GM19351 (cell line): Measurements from ENCODE around the gene ICAM4.

Experiments
- ATAC-seq: cut with Tn5 transposase; IDR thresholded peaks from one replicate; pipeline ENCODE4 v1.9.1; 2021; ENCODE audit warnings: mild to moderate bottlenecking, moderate library complexity; ENCODE audit not compliant: unreplicated experiment

Gene ICAM4

DNA sequence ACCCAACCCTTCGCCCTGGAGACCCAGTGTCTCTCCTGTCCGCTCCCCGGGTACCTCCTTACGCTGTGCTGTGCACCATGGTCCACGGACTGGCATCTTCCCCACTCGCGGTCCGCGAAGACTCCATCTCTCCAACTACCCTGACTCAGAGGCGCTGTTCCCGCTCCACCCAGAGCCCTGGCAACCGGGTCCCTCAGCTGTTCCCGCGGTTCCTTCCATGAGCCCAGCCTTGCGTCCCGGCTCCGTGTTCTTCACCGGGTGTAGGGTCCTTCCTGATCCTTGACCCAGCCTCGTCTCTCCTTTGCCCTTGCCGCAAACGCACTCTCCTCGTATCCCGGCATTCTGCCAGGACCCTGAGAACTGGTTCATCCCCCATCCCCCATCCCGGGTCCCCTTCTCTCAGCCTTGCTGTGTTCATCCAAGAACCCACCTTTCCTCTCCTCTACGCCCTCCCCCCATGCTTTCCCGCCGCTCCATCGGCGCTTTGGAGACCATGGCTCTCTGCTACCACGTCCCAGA is 3.7 kb downstream of the ICAM4 start:
- no peak for ATAC-seq

DNA sequence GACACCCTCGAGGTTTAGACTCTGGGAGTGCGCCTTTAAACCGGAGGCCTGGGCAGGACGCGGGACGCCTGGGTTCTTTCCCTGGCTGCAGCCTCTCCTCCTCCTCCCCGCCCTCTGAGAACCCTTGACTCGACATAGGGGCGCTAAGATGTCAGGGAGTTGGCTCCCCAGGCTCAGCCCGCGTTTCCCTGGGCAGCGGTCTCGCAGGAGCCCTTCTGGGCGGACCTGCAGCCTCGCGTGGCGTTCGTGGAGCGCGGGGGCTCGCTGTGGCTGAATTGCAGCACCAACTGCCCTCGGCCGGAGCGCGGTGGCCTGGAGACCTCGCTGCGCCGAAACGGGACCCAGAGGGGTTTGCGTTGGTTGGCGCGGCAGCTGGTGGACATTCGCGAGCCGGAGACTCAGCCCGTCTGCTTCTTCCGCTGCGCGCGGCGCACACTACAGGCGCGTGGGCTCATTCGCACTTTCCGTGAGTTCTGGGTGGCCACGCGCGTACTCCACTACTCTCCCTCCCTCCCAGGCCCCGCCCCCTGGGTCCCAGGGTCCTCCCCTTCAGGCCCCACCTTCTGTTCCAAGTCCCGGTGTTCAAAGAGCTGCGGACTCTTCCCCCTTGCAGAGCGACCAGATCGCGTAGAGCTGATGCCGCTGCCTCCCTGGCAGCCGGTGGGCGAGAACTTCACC is 4.3 kb downstream of the ICAM4 start:
- ATAC-seq = no peak

DNA sequence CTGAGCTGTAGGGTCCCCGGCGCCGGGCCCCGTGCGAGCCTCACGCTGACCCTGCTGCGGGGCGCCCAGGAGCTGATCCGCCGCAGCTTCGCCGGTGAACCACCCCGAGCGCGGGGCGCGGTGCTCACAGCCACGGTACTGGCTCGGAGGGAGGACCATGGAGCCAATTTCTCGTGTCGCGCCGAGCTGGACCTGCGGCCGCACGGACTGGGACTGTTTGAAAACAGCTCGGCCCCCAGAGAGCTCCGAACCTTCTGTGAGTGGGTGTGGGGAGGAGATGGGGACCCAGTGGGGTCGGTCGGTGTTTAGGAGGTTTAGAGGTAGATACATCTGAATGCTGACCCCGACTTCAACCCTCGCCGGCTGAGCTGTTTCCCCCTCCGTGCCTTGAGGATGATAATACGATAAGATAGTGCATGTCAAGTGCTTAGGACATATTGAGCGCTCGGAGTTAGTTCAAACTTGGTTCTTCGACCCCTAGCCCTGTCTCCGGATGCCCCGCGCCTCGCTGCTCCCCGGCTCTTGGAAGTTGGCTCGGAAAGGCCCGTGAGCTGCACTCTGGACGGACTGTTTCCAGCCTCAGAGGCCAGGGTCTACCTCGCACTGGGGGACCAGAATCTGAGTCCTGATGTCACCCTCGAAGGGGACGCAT is 4.9 kb downstream of the ICAM4 start:
- no peak for ATAC-seq

DNA sequence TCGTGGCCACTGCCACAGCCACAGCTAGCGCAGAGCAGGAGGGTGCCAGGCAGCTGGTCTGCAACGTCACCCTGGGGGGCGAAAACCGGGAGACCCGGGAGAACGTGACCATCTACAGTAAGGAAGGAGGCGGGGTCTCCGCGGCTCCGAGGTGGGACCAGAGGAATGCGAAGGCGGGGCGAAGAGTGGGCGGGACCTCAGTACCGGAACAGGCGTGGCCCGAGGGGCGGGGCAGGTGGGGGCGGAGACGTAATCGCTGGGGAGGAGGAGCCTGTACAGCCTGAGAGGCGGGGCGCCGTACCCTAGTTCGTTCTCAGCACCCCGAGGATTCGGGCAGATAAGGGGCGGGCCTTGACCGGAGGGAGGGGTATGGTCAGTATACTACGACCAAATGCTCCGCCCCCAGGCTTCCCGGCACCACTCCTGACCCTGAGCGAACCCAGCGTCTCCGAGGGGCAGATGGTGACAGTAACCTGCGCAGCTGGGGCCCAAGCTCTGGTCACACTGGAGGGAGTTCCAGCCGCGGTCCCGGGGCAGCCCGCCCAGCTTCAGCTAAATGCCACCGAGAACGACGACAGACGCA is 5.5 kb downstream of the ICAM4 start:
- peak; percentile 60 for ATAC-seq

DNA sequence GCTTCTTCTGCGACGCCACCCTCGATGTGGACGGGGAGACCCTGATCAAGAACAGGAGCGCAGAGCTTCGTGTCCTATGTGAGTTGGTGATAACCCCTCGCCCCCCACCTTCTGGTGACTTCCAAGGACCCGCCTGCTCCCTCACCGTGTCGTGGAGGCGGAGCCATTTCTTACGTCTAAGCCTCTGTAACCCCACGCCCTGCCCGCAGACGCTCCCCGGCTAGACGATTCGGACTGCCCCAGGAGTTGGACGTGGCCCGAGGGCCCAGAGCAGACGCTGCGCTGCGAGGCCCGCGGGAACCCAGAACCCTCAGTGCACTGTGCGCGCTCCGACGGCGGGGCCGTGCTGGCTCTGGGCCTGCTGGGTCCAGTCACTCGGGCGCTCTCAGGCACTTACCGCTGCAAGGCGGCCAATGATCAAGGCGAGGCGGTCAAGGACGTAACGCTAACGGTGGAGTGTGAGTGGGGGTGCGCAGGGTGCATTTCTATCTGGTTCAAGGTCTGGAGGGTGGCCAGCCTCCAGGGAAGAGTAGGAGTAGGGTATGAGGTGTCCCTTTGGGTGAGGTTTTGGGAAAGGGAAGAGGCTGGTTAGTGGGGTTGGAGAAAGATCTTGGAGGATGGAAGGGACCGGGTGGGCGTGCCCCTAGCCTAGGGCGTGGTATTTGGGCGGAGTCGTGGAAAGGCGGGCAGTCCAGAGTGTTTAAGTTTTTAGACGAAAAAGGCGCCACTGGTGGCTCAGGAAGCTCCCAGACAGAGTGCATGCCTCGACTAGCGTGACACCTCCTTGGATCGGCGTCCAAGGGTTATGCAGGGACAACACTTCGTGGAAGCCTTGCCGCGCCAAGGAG is 6.3 kb downstream of the ICAM4 start:
- no peak for ATAC-seq

DNA sequence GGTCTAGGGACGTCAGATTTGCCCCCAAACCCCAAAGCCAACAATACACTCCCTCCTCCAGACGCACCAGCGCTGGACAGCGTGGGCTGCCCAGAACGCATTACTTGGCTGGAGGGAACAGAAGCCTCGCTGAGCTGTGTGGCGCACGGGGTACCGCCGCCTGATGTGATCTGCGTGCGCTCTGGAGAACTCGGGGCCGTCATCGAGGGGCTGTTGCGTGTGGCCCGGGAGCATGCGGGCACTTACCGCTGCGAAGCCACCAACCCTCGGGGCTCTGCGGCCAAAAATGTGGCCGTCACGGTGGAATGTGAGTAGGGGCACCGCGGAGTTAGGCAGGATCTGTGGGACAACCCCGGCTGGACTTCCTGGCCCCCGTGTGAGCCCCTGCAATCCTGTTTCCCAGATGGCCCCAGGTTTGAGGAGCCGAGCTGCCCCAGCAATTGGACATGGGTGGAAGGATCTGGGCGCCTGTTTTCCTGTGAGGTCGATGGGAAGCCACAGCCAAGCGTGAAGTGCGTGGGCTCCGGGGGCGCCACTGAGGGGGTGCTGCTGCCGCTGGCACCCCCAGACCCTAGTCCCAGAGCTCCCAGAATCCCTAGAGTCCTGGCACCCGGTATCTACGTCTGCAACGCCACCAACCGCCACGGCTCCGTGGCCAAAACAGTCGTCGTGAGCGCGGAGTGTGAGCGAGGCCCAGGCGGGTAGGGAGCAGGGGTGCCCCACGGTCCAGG is 7.0 kb downstream of the ICAM4 start:
- ATAC-seq = no peak

DNA sequence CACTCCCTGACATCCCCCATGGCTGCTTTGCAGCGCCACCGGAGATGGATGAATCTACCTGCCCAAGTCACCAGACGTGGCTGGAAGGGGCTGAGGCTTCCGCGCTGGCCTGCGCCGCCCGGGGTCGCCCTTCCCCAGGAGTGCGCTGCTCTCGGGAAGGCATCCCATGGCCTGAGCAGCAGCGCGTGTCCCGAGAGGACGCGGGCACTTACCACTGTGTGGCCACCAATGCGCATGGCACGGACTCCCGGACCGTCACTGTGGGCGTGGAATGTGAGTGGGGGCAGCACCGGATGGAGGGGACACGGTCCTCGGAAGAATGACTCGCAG is 7.6 kb downstream of the ICAM4 start:
- no peak for ATAC-seq

DNA sequence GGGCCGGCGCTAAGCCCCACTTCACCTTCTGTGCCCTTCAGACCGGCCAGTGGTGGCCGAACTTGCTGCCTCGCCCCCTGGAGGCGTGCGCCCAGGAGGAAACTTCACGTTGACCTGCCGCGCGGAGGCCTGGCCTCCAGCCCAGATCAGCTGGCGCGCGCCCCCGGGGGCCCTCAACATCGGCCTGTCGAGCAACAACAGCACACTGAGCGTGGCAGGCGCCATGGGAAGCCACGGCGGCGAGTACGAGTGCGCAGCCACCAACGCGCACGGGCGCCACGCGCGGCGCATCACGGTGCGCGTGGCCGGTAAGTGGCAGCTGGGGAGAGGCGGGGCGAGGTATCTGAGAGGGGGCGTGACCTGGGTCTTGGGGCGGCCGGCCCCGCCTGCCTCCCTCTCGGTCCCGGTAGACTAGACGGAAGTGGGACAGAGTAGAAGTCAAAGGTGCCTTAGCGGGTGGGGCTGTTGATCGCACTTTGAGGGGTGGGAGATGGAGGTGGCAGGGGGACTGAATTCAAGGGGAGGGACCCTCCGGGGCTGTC is 8.6 kb downstream of the ICAM4 start:
- ATAC-seq = no peak

DNA sequence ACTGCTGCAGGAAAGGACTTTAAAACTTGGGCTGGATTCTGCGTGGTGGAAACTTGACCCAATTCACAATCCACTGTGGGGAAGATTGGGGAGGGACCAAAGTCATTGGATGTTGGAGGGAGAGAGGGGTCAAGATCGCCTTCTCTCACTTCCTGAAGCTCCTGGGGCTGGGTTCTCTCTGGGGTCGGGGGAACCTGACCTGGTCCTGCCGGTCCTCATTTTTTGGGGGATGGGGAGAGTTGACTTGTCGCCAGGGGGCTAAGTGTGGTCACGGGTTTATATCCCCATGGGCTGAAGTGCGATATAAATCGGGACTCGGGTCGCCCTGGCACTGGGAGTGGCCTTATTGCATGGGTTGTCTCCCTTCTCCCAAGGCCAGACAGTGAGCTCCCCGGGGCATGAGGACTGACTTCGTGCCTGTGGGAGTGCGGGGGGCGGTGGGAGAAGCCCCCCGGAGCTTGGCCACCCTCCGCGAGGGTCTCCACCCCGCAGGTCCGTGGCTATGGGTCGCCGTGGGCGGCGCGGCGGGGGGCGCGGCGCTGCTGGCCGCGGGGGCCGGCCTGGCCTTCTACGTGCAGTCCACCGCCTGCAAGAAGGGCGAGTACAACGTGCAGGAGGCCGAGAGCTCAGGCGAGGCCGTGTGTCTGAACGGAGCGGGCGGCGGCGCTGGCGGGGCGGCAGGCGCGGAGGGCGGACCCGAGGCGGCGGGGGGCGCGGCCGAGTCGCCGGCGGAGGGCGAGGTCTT is 9.3 kb downstream of the ICAM4 start:
- no peak for ATAC-seq

DNA sequence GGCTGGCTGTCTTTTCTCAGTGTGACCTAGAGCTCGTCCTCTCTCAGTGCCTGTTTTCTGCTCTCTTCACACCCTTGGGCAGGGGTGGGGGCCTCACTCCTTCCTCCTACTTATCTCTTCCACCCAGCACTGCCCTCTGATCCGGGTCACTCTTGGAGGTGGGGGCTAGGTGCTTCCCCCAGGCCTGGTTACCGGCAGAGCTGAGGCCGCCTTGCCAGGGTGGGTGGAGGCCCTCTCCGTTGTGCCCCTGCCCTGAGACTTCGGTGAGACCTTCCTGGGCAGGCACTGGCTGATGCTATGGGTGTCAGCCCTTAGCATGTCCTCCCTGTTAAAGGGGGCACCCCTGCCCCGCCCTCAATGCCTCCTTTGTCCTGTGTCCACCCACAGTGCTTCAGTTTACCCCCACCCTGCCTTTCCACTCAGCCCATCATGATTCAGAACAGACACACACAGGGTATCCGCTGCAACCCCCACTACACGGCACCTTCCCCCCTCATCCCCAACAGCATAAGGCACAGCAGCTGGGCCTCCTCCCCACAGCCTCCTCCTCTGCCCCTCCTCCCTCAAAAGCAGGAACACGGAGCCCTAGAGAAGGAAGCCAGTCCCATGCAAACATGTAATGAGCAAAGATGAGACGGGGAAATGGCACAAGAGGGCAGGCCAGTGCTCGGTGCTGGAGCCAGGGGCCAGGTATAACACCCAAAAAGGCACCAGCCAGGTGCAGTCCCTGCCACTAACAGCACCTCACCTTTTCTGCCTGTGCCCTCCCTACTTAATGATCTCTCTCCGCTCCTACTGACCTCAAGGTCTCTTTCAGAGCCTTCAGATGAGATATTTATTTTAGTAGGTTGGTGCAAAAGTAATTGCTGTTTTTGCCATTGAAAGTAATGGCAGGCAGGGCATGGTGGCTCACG is 13.0 kb downstream of the ICAM4 start:
- ATAC-seq = no peak

DNA sequence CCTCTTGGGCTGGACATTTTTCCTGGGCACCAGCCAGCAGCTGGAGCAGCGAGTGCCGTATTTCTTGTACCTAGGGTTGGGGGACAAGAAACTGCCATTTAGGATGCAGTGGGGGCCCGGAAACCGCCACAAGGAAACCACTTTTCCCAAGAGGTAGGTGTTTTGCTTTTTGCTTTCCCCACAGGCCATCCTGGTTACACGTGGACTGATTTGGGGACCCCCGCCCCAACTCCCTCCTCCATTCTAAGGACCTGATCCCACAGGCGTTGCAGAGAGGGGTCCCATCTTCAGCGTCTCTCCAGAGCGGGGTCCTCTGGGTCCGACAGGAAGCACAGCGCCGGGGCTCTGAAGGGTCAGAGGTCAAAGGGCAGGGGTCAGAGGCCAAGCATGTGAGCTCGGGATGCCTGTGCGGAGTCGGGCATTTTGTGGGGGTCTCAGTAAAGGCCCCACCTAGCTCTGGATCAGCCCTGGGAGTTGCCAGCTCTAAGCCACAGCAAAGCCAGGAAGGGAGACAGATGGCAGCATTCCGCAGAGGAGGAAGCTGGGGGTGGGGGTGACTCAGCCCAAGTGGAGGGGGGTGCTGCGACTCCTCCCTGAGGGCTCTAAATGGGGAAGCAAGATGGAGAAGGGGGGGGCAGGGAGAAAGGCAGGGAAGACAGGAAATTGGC is 18.5 kb downstream of the ICAM4 start:
- ATAC-seq = no peak

DNA sequence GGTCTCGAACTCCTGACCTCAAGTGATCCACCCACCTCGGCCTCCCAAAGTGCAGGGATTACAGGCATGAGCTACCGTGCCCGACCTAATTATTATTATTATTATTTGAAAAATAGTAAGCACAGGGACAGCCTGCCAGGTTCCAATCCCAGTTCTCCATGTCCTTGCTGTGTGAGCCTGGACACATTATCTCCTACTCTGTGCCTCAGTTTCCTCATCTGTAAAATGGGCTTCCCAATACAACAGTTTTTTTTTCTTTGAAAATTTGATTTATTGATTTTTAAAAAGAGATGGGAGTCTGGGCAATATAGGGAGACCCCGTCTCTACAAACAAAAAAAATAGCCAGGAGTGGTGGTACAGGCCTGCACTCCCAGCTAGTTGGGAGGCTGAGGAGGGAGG is 19.6 kb downstream of the ICAM4 start:
- ATAC-seq = no peak

DNA sequence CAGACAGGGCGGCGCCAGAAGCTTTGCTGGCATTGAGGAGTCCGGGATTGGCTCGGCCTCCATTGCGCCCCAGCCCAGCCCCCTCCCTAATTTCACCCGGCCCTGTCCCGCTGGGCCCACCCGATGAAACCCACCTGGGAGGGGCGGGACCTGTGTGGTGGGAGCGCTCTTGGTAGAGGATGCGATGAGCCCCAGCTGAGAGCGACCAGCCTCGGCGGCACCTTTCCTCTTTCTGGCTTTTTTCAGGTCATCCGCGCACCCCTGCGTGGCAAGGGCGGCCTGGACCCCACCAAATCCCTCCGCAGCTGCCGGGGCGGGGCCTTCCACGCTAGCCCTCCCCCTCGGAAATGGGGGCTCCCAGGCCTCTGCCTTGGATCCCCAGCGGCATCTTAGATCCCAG is 22.7 kb downstream of the ICAM4 start, which contains the start of gene ZGLP1:
TSS of gene ZGLP1 (minus strand) at position 393 of the 400 bp plus-strand sequence.
- no peak for ATAC-seq

DNA sequence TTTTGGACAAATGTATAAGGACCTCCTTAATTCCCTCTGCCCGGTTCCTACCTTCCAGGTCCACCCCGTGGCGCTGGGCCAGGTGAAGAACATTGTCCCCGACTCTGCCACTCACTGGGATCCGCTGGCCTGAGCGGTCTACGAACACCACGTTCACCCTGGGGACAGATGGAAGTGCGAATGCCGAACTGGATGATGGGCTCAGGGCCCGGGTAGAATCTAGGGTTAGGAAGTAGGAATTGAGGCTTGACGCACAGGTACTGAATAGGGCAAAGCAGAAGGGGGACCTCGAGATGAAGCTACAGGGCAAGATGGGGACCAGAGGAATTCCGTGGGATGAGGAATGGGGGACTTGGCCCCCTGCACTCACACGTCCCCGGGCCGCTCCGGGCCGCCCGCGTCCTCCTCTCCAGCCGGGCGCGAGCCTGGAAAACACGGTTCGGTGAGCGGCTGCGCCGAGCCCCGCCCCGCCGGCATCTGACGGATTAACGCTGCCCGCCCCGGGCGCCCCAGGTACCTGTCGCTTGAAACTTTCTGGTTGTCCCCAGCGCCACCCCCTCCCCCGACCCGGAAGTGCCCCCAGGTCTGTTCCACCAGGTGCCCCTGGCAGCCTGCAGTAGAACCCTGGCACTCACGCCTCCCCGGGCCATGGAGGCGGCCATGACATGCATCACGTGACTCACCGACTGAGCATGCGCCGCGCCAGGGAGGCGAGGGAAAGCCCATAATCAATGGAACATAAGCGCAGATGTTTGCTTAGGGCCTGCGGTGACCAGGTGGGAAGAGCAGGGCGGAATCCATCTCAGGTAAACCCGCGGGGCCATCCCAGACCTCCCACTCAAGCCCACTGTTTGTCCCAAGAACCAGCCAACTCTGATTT is 28.8 kb downstream of the ICAM4 start, which contains the start of gene FDX2:
TSS of gene FDX2 (minus strand) at position 681 of the 880 bp plus-strand sequence. CDS start at position 662, 19 bp downstream.
- peak; percentile 44 for ATAC-seq

DNA sequence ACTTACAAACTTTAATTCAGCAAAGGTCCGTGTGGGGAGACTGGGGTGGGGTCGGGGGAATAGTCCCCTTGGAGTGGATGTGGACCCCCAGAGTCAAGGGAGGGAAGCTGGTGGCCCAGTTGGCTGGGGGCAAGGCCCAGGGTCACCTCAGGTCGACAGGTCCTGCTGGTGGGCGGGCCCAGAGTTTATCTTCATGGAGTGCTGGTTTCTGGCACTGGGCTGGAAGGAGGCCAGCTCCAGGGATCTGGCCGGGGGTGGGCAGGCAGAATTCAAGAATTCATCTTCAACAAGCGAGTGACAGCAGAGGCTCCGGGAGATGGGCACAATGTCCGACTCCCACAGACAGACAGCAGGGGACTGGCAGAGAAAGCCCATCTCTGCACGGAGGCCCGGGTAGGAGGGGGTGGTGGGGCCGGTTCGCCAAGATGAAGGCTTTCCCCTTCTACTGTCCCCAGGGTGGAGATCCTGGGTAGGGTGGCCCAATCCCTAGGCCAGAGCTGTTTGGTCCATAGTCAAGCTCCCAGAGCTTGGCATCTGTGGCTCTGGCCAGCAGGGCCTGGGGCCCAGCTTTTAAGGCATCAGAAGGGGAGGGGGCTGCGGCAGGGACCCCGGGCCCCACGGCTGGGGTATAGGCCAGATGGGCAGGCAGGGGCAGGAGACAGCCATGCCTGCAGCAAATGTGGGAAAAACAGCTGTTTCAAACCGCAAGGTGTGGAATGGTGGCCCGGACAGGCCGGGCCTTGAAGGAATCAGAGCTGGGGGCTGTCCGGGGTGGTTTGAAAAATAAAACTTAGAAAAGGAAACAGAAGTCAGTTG is 29.7 kb downstream of the ICAM4 start:
- no peak for ATAC-seq
